AG08396 (cell line): ENCODE measurements around the gene RPS15A.
"Not testable (repeated sequence)": the region's sequence is repeated elsewhere in the genome, so short reads cannot be mapped to it uniquely, and the experiment has no call there.

Experiments
- DNase-seq: peaks from one replicate; pipeline ENCODE4 v3.0.0; 2012; ENCODE audit warnings: low spot score, mixed read lengths

The RPS15A gene

DNA sequence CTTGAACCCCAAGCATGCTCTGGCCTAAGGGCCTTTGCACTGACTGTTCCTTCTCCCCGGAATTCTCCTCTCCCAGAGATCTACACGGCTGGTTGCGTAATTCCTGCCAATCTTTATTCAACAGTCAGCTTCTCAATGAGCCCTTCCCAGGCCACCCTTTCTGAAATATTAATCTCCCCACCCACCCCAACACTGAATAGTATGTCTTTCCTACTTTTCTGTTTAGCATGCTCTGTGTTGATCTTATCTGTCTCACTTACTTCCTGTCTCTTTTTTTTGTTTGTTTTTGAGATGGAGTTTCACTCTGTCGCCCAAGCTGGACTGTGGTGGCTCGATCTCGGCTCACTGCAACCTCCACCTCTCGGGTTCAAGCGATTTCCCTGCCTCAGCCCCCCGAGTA lies 33.5 kb downstream of the RPS15A start:
- DNase-seq: not testable (repeated sequence)

DNA sequence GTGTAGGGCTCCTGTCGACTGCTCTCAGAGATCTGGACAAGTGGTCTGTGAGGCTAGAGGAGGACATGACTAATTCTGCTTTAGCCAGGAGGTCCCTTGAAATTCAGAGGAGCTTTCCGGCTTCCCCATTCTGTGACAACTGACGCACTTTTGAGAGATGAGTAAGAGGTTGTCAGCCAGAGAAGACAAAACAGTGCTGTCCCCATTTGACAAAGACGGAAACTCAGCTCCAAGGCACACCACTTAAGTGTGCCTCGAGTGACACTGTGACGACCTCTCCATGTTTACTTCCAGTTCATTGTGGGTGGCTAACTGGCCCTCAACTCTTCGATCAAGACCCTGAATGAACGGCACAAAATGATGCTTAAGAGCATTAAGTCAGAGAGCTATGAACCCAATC lies 47.3 kb downstream of the RPS15A start:
- not testable (repeated sequence) for DNase-seq

DNA sequence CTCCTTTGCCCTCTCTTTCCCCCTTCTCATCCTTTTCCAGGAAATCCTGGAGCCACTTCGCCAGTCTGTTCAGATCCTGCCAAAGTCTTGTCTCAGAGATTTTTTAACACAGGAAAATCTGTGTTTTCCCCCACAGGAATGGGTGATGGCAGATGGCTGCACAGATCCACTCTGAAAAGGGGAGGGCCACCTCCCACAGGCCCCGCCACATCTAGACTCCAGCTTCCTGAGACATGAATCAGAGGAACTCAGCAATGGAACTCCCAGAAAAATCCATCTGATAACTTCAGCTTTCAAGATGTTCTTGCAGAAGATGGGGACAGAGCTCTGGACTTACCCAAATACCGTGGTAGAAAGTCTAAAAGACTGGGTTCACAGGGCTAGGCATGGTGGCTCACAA lies 50.1 kb downstream of the RPS15A start:
- DNase-seq: not testable (repeated sequence)

DNA sequence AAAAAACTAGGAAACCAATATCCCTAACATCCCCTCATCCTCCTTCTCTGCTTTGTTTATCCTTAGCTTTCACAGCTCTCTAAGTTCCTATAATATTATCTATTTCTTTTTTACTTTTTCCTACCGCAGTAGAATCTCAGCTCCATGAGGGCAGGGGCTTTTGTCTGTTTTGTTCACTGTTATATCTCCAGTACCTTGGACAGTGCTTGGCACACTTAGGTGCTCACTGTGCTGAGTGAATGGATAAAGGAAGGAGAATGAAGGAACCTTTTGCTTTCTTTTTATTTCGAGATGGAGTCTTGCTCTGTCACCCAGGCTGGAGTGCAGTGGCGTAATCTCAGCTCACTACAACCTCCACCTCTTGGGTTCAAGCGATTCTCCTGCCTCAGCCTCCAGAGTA lies 51.4 kb downstream of the RPS15A start:
- not testable (repeated sequence) for DNase-seq

DNA sequence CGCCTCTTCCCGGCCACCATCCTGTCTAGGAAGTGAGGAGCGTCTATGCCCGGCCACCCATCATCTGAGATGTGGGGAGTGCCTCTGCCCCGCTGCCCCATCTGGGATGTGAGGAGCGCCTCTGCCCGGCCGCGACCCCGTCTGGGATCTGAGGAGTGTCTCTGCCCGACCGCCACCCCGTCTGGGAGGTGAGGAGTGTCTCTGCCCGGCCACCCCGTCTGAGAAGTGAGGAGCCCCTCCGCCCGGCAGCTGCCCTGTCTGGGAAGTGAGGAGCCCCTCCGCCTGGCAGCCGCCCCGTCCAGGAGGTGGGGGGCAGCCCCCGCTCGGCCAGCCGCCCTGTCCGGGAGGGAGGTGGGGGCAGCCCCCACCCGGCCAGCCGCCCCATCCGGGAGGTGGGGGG lies 55.9 kb downstream of the RPS15A start:
- DNase-seq: not testable (repeated sequence)
